HepG2 (cell line): ENCODE results near the gene ERBB3.

Experiments used
- GMEB1 ChIP-seq: sonication (generic); formaldehyde crosslinking; IDR thresholded peaks from 2 replicates; pipeline ENCODE4 v1.5.1; 2020; ENCODE audit warnings: missing genetic modification reagents, mild to moderate bottlenecking, borderline replicate concordance
- MIER2 ChIP-seq: IDR thresholded peaks from 2 replicates; pipeline ENCODE4 v1.6.1; 2016; ENCODE audit warnings: missing biosample characterization, missing genetic modification reagents
- POLR2AphosphoS5 ChIP-seq: IDR thresholded peaks from 2 replicates; pipeline ENCODE4 v1.6.1; 2012; ENCODE audit warnings: low read depth, low read length
- ZNF558 ChIP-seq: sonication (generic); formaldehyde crosslinking; IDR thresholded peaks from 2 replicates; pipeline ENCODE4 v1.9.0; 2022; ENCODE audit warnings: mild to moderate bottlenecking, missing genetic modification reagents, borderline replicate concordance
- ZNF766 ChIP-seq: sonication (generic); formaldehyde crosslinking; IDR thresholded peaks from 2 replicates; pipeline ENCODE4 v1.5.0; 2020; ENCODE audit warnings: missing genetic modification reagents, borderline replicate concordance

- TF ChIP-seq ZNF766 (peak; percentile 80), GMEB1 (CRISPR knock-in tag) (peak; percentile 68; the same call in 1 of the 2 replicates), ZNF558 (CRISPR knock-in tag) (0 out of 2 replicates have a peak, but pooled peaks have one; percentile 64), POLR2AphosphoS5 (peak; percentile 72), MIER2 (CRISPR knock-in tag) (peak; percentile 85; the same call in 1 of the 2 replicates)
Observed at GRCh38 chr12:56081393-56082347, 1.7 kb downstream of the ERBB3 start.
